ENCODE results near the gene STK32C. TPM values are rescaled to one million over a fixed set of nuclear protein-coding genes. Genes with fewer than 3 reads are reported as not detected.
A peak's percentile ranks its signal among the peaks of the same experiment; 100 is the strongest.
"Not testable (repeated sequence)": the region's sequence is repeated elsewhere in the genome, so short reads cannot be mapped to it uniquely, and the experiment has no call there.

Gene STK32C
- total RNA-seq, 1 experiment from 2014 or later, result 7.6 TPM

- DNase-seq (ENCODE audit: low read depth, low spot score), result no peak
- in situ Hi-C loops (cut with HindIII; ENCODE audit: low pct_unique_long_range_greater_than_20kb, low sequenced_read_pairs), result no loop called here
Measured at GRCh38 chr10:132342553-132342952, 34.8 kb upstream of the STK32C start.

DNA sequence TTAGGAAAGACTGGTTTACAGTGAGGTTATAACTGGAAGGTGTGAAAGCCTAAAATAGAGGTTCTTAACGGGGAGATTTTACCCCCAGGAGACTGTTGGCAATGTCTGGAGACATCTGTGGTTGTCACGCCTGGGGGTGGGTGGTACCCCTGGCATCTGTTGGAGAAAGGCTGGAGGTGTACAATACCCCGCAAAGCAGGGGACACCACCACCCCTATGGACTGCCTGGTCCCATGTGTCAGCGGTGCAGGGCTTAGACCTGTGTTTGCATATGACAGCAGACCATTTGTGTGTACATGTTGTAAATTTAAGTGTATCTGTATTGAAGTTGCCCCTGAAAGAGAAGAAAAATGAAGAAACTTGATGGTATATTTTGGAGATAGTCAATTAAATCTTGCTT is 34.0 kb upstream of the STK32C start:
- no peak for DNase-seq (ENCODE audit: low read depth, low spot score)
- in situ Hi-C loops (cut with HindIII; ENCODE audit: low pct_unique_long_range_greater_than_20kb, low sequenced_read_pairs), result no loop called here

DNA sequence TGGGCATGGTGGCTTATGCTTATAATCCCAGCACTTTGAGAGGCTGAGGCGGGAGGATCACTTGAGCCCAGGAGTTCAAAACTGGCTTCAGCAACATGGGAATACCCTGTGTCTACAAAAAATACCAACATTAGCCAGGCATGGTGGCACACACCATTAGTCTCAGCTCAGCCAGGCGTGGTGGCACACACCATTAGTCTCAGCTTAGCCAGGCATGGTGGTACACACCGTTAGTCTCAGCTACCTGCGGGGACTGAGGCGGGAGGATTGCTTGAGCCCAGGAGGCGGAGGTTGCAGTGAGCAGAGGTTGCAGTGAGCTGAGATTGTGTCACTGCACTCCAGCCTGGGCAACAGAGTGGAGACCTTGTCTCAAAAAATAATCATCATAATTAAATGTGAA is 33.3 kb upstream of the STK32C start:
- in situ Hi-C loops (cut with HindIII; ENCODE audit: low pct_unique_long_range_greater_than_20kb, low sequenced_read_pairs), result no loop called here
- DNase-seq (ENCODE audit: low read depth, low spot score), result no peak

DNA sequence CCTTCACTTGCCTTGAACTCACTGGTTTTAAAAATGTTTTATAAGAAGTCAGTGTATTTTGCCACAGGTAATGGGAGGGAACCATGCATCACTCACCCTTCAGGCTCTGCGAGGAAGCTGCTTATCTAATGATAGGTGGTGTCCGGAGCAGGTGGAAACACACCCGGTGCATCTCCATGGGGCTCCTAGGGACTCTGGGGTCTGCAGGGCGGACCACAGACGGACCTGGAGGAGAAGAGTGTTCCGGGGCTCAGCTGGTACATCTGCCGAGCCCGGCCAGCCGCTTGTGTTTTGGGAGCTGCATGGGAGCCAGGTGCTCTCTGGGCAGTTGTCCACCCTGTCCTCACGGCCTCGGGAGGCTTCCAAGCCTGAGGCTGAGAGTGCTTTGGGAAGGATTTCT is 31.5 kb upstream of the STK32C start:
- in situ Hi-C loops (cut with HindIII; ENCODE audit: low pct_unique_long_range_greater_than_20kb, low sequenced_read_pairs), result no loop called here
- DNase-seq (ENCODE audit: low read depth, low spot score), result no peak

DNA sequence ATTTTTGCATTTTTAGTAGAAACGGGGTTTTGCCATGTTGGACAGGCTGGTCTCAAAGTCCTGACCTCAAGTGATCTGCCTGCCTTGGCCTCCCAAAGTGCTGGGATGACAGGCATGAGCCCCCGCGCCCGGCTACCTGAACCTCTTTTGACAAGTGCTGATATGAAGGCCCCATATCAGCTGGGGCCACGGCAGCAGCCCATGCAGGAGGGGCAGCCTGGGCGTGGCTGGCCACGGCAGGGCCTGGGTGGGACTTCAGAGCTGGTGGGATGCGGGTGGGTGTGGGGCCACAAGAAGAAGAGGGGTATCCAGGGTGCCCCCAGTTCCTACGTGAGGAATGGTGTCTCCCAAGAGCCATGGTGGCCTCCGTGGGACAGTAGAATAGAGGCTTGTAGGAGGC is 31.1 kb upstream of the STK32C start:
- in situ Hi-C loops (cut with HindIII; ENCODE audit: low pct_unique_long_range_greater_than_20kb, low sequenced_read_pairs), result no loop called here
- DNase-seq (ENCODE audit: low read depth, low spot score), result no peak

DNA sequence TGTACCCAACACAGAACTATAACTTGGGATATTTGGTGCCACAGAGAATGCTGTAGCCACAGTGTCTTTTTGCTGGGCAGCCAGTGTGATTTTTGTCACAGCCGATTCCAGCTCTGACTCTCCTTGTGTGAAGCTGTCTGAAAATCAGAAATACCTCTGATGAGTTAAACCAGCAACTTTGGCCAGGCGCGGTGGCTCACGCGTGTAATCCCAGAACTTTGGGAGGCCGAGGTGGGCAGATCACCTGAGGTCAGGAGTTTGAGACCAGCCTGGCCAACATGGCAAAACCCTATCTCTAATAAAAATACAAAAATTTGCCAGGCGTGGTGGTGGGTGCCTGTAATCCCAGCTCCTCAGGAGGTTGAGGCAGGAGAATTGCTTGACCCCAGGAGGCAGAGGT is 30.1 kb upstream of the STK32C start:
- in situ Hi-C loops (cut with HindIII; ENCODE audit: low pct_unique_long_range_greater_than_20kb, low sequenced_read_pairs); DNase-seq (ENCODE audit: low read depth, low spot score): not testable (repeated sequence)

- in situ Hi-C loops (cut with HindIII; ENCODE audit: low pct_unique_long_range_greater_than_20kb, low sequenced_read_pairs), result no loop called here
- DNase-seq (ENCODE audit: low read depth, low spot score), result no peak
Measured at GRCh38 chr10:132336919-132337407, 29.2 kb upstream of the STK32C start.

GRCh38 chr10:132336064-132336746 is 28.5 kb upstream of the STK32C start:
- in situ Hi-C loops (cut with HindIII; ENCODE audit: low pct_unique_long_range_greater_than_20kb, low sequenced_read_pairs), result no loop called here
- no peak for DNase-seq (ENCODE audit: low read depth, low spot score)

GRCh38 chr10:132335189-132336063 is 27.7 kb upstream of the STK32C start:
- peak; percentile 15 for DNase-seq (ENCODE audit: low read depth, low spot score)
- in situ Hi-C loops (cut with HindIII; ENCODE audit: low pct_unique_long_range_greater_than_20kb, low sequenced_read_pairs), result no loop called here

GRCh38 chr10:132334631-132335188 is 27.0 kb upstream of the STK32C start:
- in situ Hi-C loops (cut with HindIII; ENCODE audit: low pct_unique_long_range_greater_than_20kb, low sequenced_read_pairs), result no loop called here
- DNase-seq (ENCODE audit: low read depth, low spot score), result no peak

- in situ Hi-C loops (cut with HindIII; ENCODE audit: low pct_unique_long_range_greater_than_20kb, low sequenced_read_pairs), result no loop called here
Measured at GRCh38 chr10:132333386-132333785, 25.6 kb upstream of the STK32C start.

DNA sequence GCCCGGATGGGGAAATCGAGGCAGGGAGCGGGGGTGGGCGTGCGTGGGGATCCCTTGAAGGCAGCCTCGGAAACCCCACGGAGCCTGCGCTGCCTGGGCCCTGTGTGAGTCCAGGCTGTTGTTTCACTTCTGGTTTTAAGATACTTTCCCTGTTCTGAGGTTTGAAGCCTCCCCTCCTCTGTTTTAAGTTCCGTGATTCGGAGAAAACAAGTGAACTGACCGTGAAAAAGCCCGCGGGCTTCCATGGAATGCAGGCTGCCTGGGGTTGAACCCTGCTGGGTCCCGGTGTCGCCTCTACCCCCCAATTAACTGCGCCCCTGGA is 24.6 kb upstream of the STK32C start:
- in situ Hi-C loops (cut with HindIII; ENCODE audit: low pct_unique_long_range_greater_than_20kb, low sequenced_read_pairs), result no loop called here
- DNase-seq (ENCODE audit: low read depth, low spot score), result no peak

More at GRCh38 chr10:132333386-132333785, 25.6 kb upstream of the STK32C start:
- no peak for DNase-seq (ENCODE audit: low read depth, low spot score)

DNA sequence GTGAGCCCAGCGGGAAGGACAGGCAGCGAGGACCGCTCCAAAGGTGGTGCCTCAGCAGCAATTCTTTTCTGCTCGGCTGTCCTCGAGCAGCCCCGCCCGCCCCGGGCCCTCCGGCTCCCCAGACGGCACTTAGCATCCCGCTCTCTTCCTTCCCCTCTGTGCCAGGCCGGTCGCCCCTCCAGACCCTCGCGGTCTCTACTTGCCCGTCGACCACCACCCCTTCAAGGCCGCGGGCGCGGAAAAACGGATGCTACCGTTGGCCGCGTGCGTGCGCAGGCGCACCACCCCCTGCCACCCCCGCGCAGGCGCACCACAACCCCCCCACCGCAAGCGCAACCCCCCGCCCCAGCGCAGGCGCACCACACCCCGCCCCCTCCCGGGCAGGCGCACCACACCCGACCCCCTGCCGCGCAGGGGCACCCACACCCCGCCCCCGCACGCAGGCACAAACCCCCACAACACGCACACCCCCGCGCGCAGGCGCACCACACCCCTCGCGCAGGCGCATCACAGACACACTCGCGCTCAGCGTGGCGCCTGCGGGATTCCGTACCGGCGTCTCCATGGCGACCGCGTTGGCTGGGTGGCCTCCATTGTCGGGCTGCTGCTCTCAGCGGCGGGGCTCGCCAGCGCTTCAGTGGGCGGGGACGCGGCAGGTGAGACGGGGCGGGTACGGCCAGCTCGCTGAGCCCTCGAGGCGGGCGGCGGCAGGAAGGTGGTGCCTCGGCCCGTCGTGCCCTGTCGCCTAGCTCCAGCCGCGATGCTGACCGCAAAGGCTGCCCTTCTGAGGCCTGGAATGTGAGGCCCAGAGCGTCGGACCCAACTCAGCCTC is 24.1 kb upstream of the STK32C start, which contains the start of gene LRRC27:
Gene LRRC27, plus strand, starts transcription at position 593 of the 832 bp plus-strand sequence. CDS start 1,332 bp downstream, outside the sequence.
- in situ Hi-C loops (cut with HindIII; ENCODE audit: low pct_unique_long_range_greater_than_20kb, low sequenced_read_pairs), result no loop called here
- DNase-seq (ENCODE audit: low read depth, low spot score), result peak; percentile 92

GRCh38 chr10:132330486-132330833 is 22.7 kb upstream of the STK32C start:
- in situ Hi-C loops (cut with HindIII; ENCODE audit: low pct_unique_long_range_greater_than_20kb, low sequenced_read_pairs), result no loop called here

DNA sequence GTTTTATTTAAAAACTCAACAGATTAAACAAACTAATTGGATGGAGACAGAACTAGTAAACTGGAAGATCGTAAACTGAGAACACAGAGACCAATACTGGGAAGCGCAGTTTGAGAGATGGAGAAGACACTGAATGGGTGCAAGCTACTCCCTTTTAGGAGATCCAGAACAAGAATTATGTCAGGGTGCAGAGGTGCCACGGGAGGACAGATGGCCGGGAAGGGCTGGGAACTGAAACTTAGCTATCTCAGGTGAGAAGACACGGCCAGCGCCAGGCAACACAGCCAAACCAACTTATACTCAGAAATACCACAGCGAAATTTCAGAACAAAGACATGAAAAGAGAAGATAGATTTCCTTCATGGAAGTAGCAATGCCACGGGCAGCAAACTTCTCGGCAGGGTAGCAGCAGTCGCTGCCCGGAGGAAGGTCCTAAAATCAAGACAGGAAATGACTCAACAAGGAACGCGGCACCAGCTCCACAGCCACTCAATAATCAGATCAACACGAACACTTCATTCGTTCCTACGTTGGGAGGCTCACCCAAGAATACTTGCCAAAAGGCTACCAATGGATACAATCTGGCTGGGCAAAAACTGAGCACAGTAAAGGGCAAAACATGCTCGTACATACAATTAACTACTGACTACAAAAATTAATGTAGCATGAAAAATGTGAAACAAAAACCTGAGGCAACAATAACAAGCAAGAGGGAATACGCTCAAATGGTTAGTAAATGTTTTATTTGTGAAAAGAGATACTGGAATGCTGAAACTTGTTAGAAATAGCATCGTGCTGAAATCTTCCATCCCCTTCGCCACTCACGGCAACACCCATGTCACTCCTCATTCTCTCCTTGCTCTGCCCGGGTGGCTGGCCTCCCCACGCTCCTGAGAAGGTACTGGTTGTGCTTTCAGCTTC is 22.1 kb upstream of the STK32C start:
- DNase-seq (ENCODE audit: low read depth, low spot score), result no peak
- in situ Hi-C loops (cut with HindIII; ENCODE audit: low pct_unique_long_range_greater_than_20kb, low sequenced_read_pairs), result no loop called here

More at GRCh38 chr10:132330486-132330833, 22.7 kb upstream of the STK32C start:
- no peak for DNase-seq (ENCODE audit: low read depth, low spot score)

GRCh38 chr10:132328738-132329137 is 21.0 kb upstream of the STK32C start:
- DNase-seq (ENCODE audit: low read depth, low spot score), result no peak
- in situ Hi-C loops (cut with HindIII; ENCODE audit: low pct_unique_long_range_greater_than_20kb, low sequenced_read_pairs), result no loop called here

DNA sequence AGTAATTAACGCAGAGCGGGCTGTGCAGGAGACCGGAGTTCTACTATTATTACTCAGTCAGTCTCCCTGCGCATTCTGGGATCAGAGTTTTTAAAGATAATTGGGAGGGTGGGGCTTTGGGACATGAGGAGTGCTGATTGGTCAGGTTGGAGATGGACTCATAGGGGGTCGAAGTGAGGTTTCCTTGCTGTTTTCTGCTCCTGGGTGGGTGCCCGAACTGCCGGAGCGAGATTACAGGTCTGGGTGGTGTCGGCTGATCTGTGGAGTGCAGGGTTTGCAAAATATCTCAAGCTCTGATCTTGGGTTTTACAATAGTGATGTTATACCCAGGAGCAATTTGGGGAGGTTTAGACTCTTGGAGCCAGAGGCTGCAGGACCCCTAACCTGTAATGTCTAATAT is 20.4 kb upstream of the STK32C start:
- DNase-seq (ENCODE audit: low read depth, low spot score), result no peak
- in situ Hi-C loops (cut with HindIII; ENCODE audit: low pct_unique_long_range_greater_than_20kb, low sequenced_read_pairs), result no loop called here

Measured in SK-MEL-5 (cell line).